H1 (cell line): ENCODE measurements around the gene IKZF3. TPM values are rescaled to one million over a fixed set of nuclear protein-coding genes. Genes with fewer than 3 reads are reported as not detected.
"Not testable (repeated sequence)": the region's sequence is repeated elsewhere in the genome, so short reads cannot be mapped to it uniquely, and the experiment has no call there.

Source experiments
- CTCF ChIA-PET: fragments of 300-600 bp; sonication (Branson Sonifier 250); formaldehyde crosslinking; loops from one replicate; lab custom pipeline; 2021; ENCODE audit not compliant: partially characterized antibody; lab: Charles Lee
- POLR2A ChIA-PET: fragments of 300-600 bp; sonication (Branson Sonifier 250); formaldehyde crosslinking; loops from one replicate; lab custom pipeline; 2021; ENCODE audit warnings: inconsistent platforms; ENCODE audit not compliant: partially characterized antibody; lab: Charles Lee
- DNase-seq, 2 experiments: peaks; one replicate each; pipeline versions ENCODE4 v3.0.0 to v3.0.0-alpha.2; 2010 to 2022; ENCODE audit warnings: low spot score in 2 of 2, low read depth in 1 of 2, mixed read lengths in 1 of 2
- FAIRE-seq: peaks from 2 replicates; lab custom pipeline; 2011; peaks lifted over from hg19 to GRCh38; lab: Jason Lieb, UNC
- H2AFZ ChIP-seq: 2 replicates; pipeline ENCODE4 v1.8.1; 2012; ENCODE audit warnings: low read length, inconsistent platforms
- H2AK5ac ChIP-seq: 2 replicates; pipeline ENCODE4 v1.6.1; 2013; ENCODE audit warnings: low read depth, low read length
- H2BK120ac ChIP-seq: replicated peaks from 2 replicates; pipeline ENCODE3; 2013; ENCODE audit warnings: low read depth, low read length, inconsistent platforms
- H2BK12ac ChIP-seq: 2 replicates; pipeline ENCODE4 v1.6.1; 2013; ENCODE audit warnings: low read depth, low read length
- H2BK15ac ChIP-seq: 2 replicates; pipeline ENCODE4 v1.6.1; 2013; ENCODE audit warnings: low read length
- H2BK20ac ChIP-seq: 2 replicates; pipeline ENCODE4 v1.6.1; 2013; ENCODE audit warnings: low read length
- H2BK5ac ChIP-seq: 2 replicates; pipeline ENCODE4 v1.6.1; 2013; ENCODE audit warnings: low read depth, low read length
- H3K14ac ChIP-seq: 2 replicates; pipeline ENCODE4 v1.6.1; 2013; ENCODE audit warnings: inconsistent platforms; ENCODE audit not compliant: insufficient read length
- H3K18ac ChIP-seq: 2 replicates; pipeline ENCODE4 v1.6.1; 2013; ENCODE audit warnings: low read length; ENCODE audit errors: extremely low read depth
- H3K23ac ChIP-seq: 2 replicates; pipeline ENCODE4 v1.6.1; 2013; ENCODE audit warnings: inconsistent platforms; ENCODE audit not compliant: insufficient read length
- H3K23me2 ChIP-seq: 2 replicates; pipeline ENCODE4 v1.6.1; 2013; ENCODE audit warnings: low read depth, low read length
- H3K27ac ChIP-seq: 2 replicates; pipeline ENCODE4 v1.6.1; 2011; ENCODE audit warnings: low read depth, low read length, inconsistent platforms
- H3K27me3 ChIP-seq, 4 experiments: replicated peaks in 1 of 4; 1 replicate in 1 of 4; 2 replicates in 3 of 4; pipeline versions ENCODE4 v1.6.1 to v1.8.1; 2011 to 2013; ENCODE audit warnings: low read length in 3 of 4, mild to moderate bottlenecking in 3 of 4, inconsistent platforms in 2 of 4, mixed read lengths in 2 of 4, moderate library complexity in 1 of 4; ENCODE audit not compliant: control insufficient read depth in 3 of 4, insufficient read depth in 3 of 4; ENCODE audit errors: extremely low read depth in 1 of 4
- H3K36me3 ChIP-seq, 4 experiments: 2 replicates each; pipeline versions ENCODE4 v1.6.1 to v1.8.1; 2011 to 2013; ENCODE audit warnings: mild to moderate bottlenecking in 4 of 4, low read length in 3 of 4, moderate library complexity in 2 of 4, control low read depth in 1 of 4, inconsistent platforms in 1 of 4; ENCODE audit not compliant: insufficient read depth in 4 of 4, control insufficient read depth in 2 of 4
- H3K4ac ChIP-seq: replicated peaks from 2 replicates; pipeline ENCODE3; 2013; ENCODE audit warnings: low read length, low read depth, mixed read lengths, inconsistent platforms; ENCODE audit not compliant: insufficient read length
- H3K4me1 ChIP-seq, 4 experiments: replicated peaks in 1 of 4; 1 replicate in 1 of 4; 2 replicates in 3 of 4; pipeline versions ENCODE4 v1.6.1 to v1.8.1; 2011 to 2013; ENCODE audit warnings: low read length in 3 of 4, inconsistent platforms in 2 of 4, mixed read lengths in 1 of 4; ENCODE audit not compliant: insufficient read depth in 4 of 4, control insufficient read depth in 3 of 4
- H3K4me2 ChIP-seq, 2 experiments: 2 replicates each; pipeline versions ENCODE4 v1.6.1 to v1.8.1; 2011 to 2013; ENCODE audit warnings: low read depth in 2 of 2, low read length in 2 of 2, control low read depth in 1 of 2, inconsistent platforms in 1 of 2, mild to moderate bottlenecking in 1 of 2; ENCODE audit not compliant: insufficient read depth in 1 of 2
- H3K4me3 ChIP-seq, 4 experiments: fragments of 200-600, 300-600 bp in 1 of 4; sonication (generic), shearing (Covaris generic), sonication (Bioruptor Twin) in 1 of 4; 2 replicates each; pipeline versions ENCODE4 v1.5.1 to v1.8.1; 2011 to 2016; ENCODE audit warnings: low read length in 4 of 4, low read depth in 3 of 4, control low read depth in 2 of 4, inconsistent platforms in 2 of 4, mild to moderate bottlenecking in 2 of 4, mixed read lengths in 1 of 4, moderate library complexity in 1 of 4; ENCODE audit not compliant: insufficient read depth in 2 of 4; ENCODE audit errors: extremely low read depth in 1 of 4
- H3K56ac ChIP-seq: replicated peaks from 2 replicates; pipeline ENCODE3; 2013; ENCODE audit warnings: low read depth, mild to moderate bottlenecking, mixed read lengths, low read length, inconsistent platforms; ENCODE audit not compliant: insufficient read length
- H3K79me1 ChIP-seq: 2 replicates; pipeline ENCODE4 v1.6.1; 2013; ENCODE audit warnings: low read depth, low read length, control low read depth
- H3K79me2 ChIP-seq, 2 experiments: 2 replicates each; pipeline versions ENCODE4 v1.6.1 to v1.8.1; 2012 to 2013; ENCODE audit warnings: low read length in 2 of 2, mild to moderate bottlenecking in 2 of 2, inconsistent platforms in 1 of 2; ENCODE audit not compliant: insufficient read depth in 2 of 2, control insufficient read depth in 1 of 2
- H3K9ac ChIP-seq, 4 experiments: replicated peaks in 1 of 4; 1 replicate in 1 of 4; 2 replicates in 3 of 4; pipeline versions ENCODE4 v1.6.1 to v1.8.1; 2011 to 2013; ENCODE audit warnings: low read depth in 3 of 4, low read length in 3 of 4, control low read depth in 2 of 4, mild to moderate bottlenecking in 2 of 4, moderate library complexity in 2 of 4, inconsistent platforms in 1 of 4; ENCODE audit errors: extremely low read depth in 1 of 4
- H3K9me3 ChIP-seq, 2 experiments: 2 replicates each; pipeline versions ENCODE4 v1.6.1 to v1.8.1; 2012 to 2013; ENCODE audit warnings: mild to moderate bottlenecking in 2 of 2, moderate library complexity in 2 of 2, control low read depth in 1 of 2, inconsistent platforms in 1 of 2, low read depth in 1 of 2, low read length in 1 of 2, mixed read lengths in 1 of 2; ENCODE audit not compliant: insufficient read depth in 2 of 2
- H4K20me1 ChIP-seq, 2 experiments: replicated peaks in 1 of 2; 2 replicates each; pipeline versions ENCODE3 to v1.8.1; 2011 to 2013; ENCODE audit warnings: inconsistent platforms in 2 of 2, low read length in 2 of 2, mild to moderate bottlenecking in 1 of 2; ENCODE audit not compliant: insufficient read depth in 2 of 2, control insufficient read depth in 1 of 2
- H4K5ac ChIP-seq: 2 replicates; pipeline ENCODE4 v1.6.1; 2013; ENCODE audit warnings: low read length, low read depth, mixed read lengths, inconsistent platforms; ENCODE audit not compliant: insufficient read length
- H4K8ac ChIP-seq: 2 replicates; pipeline ENCODE4 v1.8.0; 2013; ENCODE audit warnings: mild to moderate bottlenecking, moderate library complexity, low read length, inconsistent platforms; ENCODE audit not compliant: insufficient read depth; ENCODE audit errors: extremely low read depth
- H4K91ac ChIP-seq: replicated peaks from 2 replicates; pipeline ENCODE3; 2013; ENCODE audit warnings: low read length, mixed read lengths, inconsistent platforms; ENCODE audit not compliant: insufficient read length
- WGBS, 2 experiments: shearing (Covaris generic) in 1 of 2; methylation state at CpG; one replicate each; pipeline versions ENCODE4 v1.1.6 to v1.1.7; 2013 to 2015; ENCODE audit warnings: low lambda C conversion rate in 2 of 2, mixed read lengths in 2 of 2, inconsistent platforms in 1 of 2, low coverage in 1 of 2, missing lambda C conversion rate in 1 of 2; ENCODE audit not compliant: insufficient replicate concordance in 2 of 2, insufficient coverage in 1 of 2, insufficient read length in 1 of 2; ENCODE audit errors: extremely low coverage in 1 of 2, missing lambda C conversion rate in 1 of 2; 5-methylcytosine and 5-hydroxymethylcytosine counted together
- polyA plus RNA-seq, 7 experiments: library from polyadenylated mRNA; depleted of rRNA in 3 of 7; stranded (reverse) in 5 of 7; unstranded in 2 of 7; fragments of >200 nt in 5 of 7; fragments of 200-250 nt in 2 of 7; gene quantifications; 1 replicate in 5 of 7; 2 replicates in 1 of 7; 4 replicates in 1 of 7; pipeline versions ENCODE4 v1.2.1 to v1.2.3, GENCODE V29; 2011 to 2013; ENCODE audit warnings: missing spikeins in 2 of 7, mixed read lengths in 2 of 7
- total RNA-seq: library from RNA; stranded (reverse); fragmentation: NEBNext Ultra II Directional; extraction: Animal tissue kit (Norgen Biotek cat#: 25700); gene quantifications from 2 replicates; pipeline ENCODE4 v1.2.1, GENCODE V29; 2021

Gene IKZF3
- total and polyA plus RNA-seq, 2 of the 8 experiments (the other 6 are each of a cell fraction or from before 2014, with no cell fraction given), result 0.23 to 0.56 TPM

GRCh38 chr17:39886102-39886501 is 22.0 kb upstream of the IKZF3 start:
- H2BK20ac ChIP-seq, H3K23ac ChIP-seq, H3K27me3 ChIP-seq, H3K27ac ChIP-seq, H3K4me3 ChIP-seq, DNase-seq, FAIRE-seq, H4K91ac ChIP-seq, H3K18ac ChIP-seq, H3K36me3 ChIP-seq, H3K56ac ChIP-seq, H4K5ac ChIP-seq, H2AFZ ChIP-seq, H3K79me1 ChIP-seq, H3K9ac ChIP-seq, H3K4ac ChIP-seq, POLR2A ChIA-PET, H2AK5ac ChIP-seq, H2BK12ac ChIP-seq, H2BK5ac ChIP-seq, H2BK120ac ChIP-seq, H3K79me2 ChIP-seq, H3K9me3 ChIP-seq, H3K4me2 ChIP-seq, H4K20me1 ChIP-seq, H3K23me2 ChIP-seq, H4K8ac ChIP-seq, H3K14ac ChIP-seq, H3K4me1 ChIP-seq, H2BK15ac ChIP-seq: not testable (repeated sequence)
- CTCF ChIA-PET, result interaction anchor here (1.0 kb wide), 2 partner anchors 9 to 13 kb away, joined by 3 read pairs; no protein-coding TSS in a partner anchor
- 77% methylated on average over 5 of the region's 5 CpGs; no CpG with 5 or more reads in 1 of the 2 experiments for WGBS, 2 experiments
